HG03108 (cell line): ENCODE measurements around the gene RRBP1.
"Not testable (repeated sequence)": the region's sequence is repeated elsewhere in the genome, so short reads cannot be mapped to it uniquely, and the experiment has no call there.

Experiments
- ATAC-seq: cut with Tn5 transposase; IDR thresholded peaks from one replicate; pipeline ENCODE4 v1.9.1; 2021; ENCODE audit warnings: moderate library complexity; ENCODE audit not compliant: unreplicated experiment

The RRBP1 gene

DNA sequence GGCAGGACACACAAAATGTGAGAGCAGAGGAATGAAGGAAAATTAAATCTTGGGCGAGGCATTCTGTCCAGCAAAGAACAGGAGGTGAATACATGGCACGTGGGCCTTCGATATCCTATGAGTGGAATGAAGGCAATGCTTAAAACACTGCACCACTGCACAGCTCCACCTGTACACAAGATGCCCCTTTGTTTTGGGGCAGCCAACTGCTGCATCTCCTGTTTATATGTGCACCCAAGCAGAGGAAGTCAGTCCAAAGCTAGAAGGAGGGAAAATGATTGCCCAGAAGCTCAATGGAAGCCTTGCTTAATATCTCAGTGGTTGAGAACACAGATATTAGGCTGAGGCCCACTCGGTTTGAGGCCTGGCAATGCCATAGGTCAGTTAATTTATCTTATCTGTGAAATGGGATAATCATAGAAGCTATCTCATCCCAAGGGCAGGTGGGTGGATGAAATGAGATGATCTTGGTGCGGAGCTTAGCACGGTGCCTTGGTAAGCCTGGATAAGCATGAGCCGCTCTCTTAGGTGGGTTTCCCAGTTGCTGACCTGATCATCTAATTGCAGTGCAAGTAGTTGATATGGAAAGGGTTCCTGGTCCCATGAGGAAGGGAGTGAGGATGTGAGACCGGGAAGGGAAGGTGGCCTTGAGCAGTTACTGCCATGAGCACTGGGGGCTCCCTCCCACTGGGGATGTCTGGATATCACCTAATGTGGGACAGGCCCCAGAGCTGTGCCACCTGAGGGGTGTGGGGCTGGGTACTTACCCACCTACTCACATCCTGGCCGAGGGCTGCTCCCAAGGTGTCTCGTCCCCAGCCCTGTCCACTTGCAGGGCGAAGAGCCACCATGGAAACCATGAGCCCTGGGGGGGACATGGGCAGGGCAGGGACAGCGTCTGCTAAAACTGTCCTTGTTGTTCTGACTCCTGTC lies 27.6 kb upstream of the RRBP1 start:
- no peak for ATAC-seq

DNA sequence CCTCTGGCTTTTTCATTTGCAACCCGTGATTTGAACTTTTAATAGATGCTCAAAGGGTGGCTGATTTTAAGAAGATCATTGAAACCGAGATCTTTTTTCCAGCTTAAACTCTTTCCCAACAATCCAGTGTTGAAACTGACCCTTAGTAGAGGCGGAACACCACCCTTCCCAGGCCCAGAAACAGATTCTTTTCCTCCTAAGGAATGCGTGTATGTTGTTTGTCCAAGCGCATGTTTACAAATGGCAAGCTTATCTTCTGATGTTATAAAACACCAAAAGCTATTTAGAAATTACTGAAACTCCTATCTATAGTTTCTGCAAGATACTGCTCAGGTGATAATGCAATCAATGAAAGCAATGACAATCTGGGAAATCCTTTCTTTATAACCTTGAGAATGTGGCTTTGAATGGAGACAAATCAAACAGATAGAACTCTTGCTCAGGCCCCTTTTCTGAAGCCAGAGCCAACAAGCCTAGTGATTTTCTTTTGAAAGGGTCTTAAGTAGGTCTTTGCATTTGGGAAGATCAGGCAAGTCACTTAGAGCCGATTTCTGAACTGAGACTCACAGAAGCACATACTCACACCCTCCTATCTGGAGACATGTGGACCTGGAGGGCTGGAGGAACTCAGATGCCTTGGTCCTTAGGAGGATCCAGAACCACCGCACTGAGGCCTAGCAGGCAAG lies 26.8 kb upstream of the RRBP1 start:
- ATAC-seq: no peak

DNA sequence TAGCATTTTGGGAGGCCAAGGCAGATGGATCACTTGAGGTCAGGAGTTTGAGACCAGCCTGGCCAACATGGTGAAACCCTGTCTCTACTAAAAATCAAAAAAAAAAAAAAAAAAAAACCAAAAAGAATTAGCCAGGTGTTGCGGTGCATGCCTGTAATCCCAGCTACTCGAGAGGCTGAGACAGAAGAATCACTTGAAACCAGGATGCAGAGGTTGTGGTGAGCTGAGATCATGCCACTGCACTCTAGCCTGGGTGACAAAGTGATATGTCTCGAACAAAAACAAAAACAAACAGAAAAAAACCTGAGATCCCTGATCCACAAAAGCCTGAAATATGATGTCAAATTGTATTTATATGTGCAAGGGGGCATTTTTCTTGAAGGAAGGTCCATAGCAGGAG lies 25.9 kb upstream of the RRBP1 start:
- not testable (repeated sequence) for ATAC-seq

DNA sequence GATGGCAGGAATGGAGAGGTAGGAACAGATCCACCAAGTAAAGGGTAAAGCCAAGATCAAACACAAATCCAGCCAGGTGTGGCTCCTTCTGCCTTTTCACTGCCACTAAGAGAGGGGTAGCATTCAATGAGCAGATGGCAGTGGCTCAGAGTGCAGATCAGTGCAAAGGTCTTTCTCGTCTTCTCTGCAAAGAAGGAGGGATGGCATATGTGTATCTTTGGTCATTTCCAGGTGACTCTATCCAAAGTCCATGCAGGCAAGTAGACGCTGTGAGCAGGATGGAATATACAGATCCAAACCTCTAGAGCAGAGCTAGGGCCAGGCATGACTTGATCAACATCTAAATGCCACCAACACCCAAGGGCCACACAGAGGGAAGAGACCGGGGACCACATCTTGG lies 24.6 kb upstream of the RRBP1 start:
- ATAC-seq: no peak

DNA sequence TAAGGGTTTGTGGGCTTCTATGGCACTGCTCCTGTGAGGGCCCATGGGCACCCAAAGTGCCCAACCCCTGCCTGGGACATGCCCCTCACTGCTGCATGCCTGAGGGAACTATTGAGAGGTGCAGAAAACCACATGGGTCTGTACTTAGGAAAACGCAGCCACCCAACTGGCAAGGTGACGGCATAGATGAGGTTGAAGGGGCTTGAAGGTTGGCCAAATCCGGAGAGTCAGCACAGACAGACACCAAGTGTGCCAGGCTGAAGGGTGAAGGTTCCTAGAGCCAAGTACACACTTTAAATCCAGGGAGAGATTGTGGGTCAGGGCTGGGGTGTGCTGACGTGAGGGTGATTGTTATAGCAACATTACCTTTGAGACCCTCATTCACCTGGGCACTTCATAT lies 23.9 kb upstream of the RRBP1 start:
- no peak for ATAC-seq

DNA sequence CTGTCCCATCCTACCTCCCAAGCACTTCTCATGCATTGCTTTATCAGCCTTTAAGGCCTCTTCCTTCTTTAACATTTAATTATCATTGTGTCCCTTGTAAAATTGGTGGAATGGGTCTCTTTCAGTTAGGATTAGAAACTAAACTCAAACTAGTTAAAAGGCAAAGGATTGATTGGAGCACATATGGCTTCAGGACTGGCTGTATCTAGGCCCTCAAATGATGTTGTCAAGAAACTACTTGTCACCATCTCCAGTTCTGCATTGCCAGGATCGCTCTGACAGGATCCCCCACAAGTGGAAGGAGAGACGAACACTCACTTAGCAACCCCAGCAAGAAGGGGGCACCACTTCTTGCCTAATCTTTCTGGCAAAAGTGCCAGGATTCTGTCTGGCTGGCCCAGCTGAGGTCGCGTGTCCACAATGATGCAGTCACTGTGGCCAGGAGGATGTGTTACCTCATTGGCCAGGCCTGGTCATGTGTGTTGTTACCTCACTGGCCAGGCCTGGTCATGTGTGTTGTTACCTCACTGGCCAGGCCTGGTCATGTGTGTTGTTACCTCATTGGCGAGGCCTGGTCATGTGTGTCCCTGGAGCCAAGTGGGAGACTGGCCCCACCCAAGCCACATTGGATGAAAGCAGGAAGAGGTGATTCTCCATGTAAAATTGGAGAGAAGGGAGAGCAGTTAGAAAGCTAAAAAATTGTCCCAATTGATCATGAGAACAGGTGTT lies 22.7 kb upstream of the RRBP1 start:
- no peak for ATAC-seq

DNA sequence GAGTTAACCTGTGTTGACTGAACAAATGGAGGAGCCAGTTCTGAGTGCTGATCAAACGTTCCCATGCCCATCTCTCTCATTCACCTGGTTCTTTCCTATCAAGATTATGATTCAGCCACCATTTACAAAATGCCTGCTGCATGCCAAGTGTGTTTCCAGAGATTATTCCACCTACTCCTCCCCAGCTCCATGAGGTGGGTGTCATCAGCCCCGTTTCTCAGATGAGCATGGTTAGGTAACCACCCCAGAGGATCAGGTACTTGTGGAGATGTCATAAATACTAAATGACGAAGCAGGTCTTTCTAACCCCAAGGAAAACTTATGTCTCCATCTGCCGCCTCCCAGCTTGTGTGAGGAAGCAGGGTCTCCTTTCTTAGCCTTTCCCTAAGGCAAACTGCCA lies 19.8 kb upstream of the RRBP1 start:
- ATAC-seq: no peak

DNA sequence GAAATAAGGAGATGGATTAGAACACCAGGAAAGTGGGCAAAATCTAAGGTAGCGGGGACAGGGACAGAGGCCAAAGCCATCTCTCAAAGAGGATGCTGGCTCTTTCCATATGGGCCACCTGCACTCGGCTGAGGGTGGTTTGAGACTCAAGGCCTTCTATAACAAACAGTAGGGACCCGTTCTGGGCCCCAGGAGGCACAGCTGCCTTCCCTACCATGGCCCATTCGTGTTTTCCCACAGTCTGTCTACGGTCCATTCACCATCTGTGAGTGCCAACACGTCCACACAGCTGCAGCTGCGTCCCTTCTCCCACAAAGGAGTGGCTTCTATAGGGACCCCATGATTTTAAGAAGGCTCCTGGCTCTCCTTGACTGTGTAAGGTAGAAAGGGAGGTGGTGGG lies 18.6 kb upstream of the RRBP1 start:
- ATAC-seq: no peak

DNA sequence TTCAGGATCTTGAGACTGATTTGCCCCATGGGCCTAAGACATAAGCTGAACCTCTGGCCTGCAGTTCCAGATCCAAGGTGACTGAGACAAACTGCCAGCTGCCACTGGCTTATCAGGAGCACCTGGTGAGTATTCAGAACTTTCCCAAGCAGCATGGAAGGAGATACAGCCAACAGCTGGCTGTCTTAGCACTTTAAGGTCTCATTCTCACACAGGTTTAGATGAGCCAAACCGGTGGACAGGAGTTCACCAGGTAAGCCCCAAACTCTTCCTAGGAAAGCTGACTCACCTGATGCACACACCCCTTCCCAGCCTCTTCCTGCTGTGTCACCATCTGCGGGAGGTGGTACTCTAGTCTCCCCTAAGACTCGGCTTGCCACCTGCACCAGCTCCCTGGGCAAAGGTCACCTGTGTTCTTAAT lies 17.9 kb upstream of the RRBP1 start, which contains the start of gene BANF2:
Gene BANF2, plus strand, starts transcription at position 36 of the 421 bp plus-strand sequence. CDS start 25,060 bp downstream, outside the sequence.
- no peak for ATAC-seq

DNA sequence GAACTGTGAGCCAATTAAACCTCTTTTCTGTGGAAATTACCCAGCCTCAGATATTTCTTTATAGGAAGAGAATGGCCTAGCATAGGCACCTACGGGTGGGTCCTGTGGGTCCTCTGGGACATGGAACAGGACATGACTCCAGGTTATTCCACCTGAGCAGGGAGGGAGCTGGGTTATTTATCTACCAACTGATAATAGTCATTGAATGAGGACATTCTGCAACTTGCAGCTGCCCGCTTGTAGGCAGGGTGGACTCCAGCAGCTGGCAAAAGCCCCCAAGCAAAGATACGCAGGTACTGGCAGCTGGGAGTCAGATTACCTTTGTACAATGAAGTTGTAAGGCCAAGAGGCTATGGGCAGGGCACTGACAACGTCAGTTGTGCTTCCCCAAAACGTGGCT lies 16.3 kb upstream of the RRBP1 start:
- ATAC-seq: no peak

DNA sequence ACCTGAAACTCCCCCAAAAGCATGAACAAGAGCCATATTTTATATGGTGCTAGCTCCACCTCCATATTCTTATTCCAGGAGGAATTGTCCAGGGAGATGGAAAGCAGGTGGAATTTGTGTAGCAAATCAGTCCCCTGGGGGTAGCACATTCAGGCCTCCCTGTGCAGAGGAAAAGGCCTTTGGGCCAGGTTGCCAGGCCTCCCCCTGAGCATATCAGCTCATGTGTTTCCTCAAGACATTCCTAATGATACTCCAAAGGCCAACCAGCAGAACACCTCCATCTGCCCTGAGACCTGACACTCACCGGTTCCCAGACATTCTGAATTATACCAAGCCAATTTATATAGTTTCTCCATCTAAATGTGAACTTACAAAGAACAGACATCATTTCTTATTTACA lies 15.1 kb upstream of the RRBP1 start:
- ATAC-seq: no peak

DNA sequence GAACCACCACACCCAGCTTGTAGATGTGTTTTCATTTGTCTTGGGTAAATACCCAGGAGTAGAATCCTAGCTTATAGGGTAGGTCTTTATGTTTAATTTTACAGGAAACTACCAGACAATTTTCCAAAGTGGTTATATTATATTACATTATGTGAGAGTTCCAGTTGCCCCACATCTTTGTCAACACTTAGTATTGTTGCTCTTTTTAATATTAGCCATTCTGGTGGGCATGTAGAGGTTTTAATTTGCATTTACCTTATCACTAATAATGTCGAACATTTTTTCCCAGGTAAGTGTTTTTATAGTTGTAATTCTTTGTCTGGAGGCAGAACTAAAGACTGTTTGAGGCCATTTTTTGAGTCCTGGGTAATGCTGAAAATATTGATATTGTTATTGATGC lies 14.2 kb upstream of the RRBP1 start:
- ATAC-seq: no peak

DNA sequence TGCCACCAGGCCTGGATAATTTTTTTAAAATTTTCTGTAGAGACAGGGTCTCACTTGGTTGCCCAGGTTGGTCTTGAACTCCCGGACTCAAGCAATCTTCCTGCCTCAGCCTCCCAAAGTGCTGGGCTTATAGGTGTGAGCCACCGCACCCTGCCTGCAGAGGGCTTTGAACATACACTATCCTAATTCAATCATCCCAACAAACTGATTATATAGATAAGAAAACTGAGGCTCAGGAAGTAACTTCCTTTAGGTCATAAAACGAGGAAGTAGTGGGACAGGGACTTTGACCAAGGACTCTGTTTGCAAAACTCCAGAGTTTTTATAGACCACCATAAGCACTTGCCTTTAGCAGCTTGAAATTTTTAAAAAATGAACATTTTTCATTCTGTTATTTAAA lies 12.7 kb upstream of the RRBP1 start:
- ATAC-seq: no peak

DNA sequence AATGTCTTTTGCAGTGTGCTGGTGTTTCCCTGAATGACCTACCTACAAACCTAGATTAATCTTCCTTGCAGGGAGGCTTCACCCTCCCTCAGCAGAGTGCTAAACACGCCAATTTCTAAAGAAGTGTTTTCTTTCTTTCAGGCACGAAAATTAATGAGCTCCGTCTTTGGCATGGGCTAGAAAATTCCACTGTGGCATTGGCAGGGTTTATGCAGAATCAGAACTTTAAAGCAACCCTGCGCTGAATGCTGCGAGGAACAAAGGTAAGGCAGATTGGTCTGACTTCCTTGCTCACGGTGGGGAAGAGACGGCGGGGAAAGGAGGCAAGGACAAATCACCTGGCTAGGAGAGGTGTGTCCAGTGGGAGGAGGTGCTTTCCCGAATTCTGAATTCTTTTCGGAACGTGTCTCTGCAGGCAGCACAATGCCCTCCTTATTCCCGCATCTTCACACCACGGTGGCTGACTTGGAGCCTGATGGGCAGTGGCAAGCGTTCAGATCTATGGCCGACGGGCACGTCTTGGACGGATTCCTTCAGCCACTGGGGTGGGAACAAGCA lies 11.5 kb upstream of the RRBP1 start:
- ATAC-seq: no peak

DNA sequence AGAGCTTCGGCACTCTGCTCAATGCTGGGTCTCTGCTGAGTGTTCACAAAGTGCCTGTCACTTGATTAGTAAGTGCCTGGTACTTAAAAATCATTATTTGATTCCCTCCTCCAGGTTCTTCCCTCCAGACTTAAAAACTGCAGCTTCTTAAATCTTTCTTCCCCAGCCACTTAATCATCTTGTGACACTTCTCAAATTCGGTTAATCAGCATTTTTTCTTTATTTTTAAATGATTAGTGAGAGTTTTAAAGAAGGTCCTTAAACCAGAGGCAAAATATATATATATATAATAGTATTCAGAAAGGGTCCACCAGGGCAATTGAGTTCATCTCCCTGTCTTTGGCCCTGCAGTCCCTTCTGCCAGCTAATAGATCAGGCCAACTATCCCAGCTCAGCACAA lies 9.7 kb upstream of the RRBP1 start:
- ATAC-seq: no peak

DNA sequence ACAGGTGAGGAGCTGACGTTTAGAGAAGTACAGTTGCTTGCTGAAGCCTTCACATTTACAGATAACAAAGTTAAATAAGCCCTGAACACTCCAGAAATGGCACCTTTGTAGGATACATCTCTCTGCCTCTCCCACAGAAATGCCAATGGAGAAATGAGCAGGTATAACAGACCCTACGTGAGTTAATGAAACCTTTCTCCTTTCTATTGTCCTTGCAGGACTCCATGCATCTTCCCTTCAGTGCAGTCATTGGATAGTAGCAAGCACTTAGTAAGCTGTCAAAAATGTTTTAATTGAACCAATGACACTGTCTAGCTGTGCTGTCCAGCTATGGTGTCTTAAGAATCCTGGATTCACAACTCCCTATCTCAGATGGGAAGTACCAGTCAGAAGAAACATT lies 8.1 kb upstream of the RRBP1 start:
- no peak for ATAC-seq

DNA sequence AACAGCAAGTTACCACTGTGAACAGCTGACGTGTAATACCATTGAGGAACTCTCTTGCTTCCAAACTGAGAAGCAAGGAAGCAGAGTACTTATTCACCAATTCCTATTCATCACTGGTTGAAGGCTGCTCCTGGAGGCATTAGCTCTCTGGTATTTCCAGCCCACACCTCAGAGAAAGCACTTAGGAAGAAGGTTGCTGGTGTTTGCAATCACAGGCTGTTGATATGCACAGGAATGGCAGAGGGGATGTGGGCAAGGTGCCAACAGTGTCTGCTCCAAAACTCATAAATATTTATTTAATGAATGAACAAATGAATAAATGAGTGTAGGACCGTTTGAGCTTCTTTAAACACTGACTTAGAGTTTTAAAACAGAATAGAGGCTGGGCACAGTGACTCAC lies 6.9 kb upstream of the RRBP1 start:
- no peak for ATAC-seq

DNA sequence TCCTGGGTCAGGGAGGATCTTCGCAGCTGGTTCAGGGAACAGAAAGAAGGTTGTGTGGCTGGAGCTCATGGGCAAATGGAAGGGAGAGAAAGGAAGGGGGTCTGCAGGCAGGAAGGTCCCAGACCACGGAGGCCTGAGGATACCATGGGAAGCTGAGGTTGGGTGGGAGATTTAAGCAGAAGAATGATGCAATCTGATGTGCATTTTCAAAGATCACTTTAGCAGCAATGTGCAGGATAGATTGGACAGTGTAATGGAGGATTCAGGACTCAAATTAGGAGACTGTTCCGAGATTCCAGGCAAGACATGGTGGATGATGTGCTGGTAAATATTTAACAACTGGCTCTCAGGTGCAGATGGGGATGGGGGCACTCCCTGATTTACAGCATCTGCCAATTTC lies 5.8 kb upstream of the RRBP1 start:
- no peak for ATAC-seq

DNA sequence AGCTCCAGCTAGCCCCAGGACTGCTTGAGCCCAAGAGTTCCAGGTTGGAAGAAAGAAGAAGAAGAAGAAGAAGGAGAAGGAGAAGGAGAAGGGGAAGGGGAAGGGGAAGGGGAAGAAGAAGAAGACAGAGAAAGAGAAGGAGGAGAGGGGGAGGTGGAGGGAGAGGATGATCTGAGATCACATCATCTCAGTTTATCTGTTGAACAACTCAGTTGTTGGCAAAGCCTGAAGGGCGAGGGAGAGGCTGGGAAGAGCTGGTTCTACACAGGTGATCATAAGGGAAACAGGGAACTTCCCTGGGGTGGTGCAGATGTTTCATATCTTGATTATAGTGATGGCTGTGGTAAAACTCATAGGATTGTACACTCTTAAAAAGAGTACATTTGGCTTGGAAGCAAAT lies 3.1 kb upstream of the RRBP1 start:
- no peak for ATAC-seq

DNA sequence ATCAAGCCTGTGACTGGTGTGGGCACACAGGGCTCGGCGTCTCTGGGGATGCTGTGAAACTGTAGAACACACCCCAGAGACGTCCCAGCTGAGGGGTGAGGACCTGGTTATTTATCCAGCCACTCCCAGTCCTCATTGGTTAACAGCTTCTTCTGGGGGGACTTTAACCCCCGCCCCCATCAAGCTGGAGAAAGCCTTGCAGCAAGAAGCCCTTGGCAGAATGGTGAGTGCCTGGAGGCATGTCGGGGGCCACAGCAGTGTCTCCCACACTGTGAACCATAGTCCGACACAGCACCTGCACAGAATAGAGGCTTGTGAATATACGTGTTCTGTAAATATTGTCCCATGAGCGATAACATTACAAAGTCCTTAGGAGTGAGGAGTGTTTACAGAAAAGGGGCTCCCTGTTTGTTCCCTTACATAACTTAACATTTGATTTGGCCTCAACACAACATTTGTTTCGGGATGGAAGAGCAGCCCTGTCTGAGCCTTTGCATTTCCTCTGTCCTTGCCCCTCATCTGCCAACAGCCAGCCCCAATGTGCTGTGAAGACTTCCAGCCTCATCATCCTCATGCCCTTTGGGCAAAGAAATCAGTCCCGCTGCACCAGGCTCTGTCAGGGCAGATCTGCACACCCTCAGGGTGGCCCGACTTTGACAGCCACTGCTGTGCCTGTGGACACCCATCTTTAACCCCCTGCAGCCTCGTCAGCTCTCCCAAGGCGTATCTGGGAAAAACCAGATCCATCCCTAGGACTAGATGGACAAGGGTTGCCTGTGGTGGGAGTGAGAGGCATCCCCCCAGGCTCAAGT lies 2.2 kb upstream of the RRBP1 start:
- no peak for ATAC-seq
